HG03432 (cell line): Measurements from ENCODE around the gene DUOX1.

Experiments used
- ATAC-seq: cut with Tn5 transposase; IDR thresholded peaks from one replicate; pipeline ENCODE4 v1.9.1; 2021; ENCODE audit warnings: mild to moderate bottlenecking, moderate library complexity; ENCODE audit not compliant: unreplicated experiment

The DUOX1 gene

DNA sequence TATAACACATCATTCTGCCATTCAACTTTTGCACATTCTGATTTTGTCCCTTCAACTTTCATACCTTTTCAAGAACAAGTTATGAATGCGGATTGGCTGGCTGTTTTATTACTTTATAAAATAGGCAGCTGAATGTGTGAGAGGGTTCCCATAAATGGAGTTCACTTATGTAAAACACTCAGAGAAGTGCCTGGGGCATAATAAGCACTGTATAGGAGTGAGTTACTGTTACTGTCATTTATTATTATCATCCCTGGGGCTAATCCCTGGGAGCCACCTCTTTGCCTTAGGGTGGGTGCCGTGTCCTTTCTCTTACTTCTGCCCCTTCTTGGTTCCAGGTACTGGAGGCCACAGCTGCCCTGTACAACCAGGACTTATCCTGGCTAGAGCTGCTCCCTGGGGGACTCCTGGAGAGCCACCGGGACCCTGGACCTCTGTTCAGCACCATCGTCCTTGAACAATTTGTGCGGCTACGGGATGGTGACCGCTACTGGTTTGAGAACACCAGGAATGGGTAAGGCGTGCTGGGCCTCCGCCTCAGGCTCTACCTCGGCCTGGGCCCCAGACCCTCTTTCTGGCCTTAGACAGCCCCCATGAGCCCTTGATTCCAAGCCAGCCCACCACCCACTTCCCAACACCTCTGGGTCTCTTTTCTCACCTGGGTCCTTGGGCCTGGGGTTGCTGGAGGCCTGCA, 10.9 kb downstream of the DUOX1 start:
- no peak for ATAC-seq

DNA sequence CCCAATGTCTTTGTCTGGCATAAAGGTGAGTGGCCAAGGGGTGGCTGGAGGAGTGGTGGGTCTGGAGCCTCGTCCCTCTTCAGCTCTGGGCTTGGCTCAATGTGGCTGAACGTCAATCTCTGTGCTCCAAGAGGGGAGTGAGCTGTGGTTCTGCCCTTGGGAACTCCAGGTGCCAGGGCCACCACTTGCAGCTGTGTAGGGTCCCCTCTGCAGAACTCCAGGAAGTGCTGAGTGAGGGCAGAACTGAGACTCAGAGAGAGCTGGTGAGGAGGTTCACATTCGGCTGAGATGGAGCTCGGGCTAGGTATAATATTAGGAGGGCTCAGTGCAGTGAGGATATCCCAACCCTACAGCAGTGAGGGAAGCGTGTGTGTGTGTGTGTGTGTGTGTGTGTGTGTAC, 11.6 kb downstream of the DUOX1 start:
- ATAC-seq: no peak

DNA sequence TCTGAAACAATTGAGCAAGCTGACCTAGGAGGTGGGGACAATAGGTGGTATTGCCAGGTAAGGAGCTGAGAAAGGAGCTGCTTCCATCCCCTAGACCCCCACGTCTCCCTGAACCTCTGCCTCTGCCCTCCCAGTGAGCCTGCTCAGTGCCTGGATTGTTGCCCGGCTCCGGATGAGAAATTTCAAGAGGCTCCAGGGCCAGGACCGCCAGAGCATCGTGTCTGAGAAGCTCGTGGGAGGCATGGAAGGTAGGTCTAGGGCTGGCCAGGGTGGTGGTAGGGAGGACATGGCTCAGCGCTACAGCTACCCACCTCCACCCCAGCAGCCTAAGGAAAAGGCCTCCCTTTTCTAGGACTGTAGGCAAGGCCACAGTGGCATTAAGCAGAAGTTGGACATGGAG, 13.3 kb downstream of the DUOX1 start:
- ATAC-seq: no peak

DNA sequence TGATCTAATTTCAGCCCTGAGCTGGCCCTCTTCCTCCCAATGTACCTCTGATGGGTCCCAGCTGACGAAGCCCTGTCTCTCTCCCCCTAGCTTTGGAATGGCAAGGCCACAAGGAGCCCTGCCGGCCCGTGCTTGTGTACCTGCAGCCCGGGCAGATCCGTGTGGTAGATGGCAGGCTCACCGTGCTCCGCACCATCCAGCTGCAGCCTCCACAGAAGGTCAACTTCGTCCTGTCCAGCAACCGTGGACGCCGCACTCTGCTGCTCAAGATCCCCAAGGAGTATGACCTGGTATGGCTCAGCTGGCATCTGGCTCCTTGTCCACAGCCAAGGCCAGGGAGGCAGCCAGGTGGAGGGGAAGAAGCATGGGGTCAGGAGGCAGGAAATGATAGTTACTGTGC, 14.2 kb downstream of the DUOX1 start:
- ATAC-seq: no peak

DNA sequence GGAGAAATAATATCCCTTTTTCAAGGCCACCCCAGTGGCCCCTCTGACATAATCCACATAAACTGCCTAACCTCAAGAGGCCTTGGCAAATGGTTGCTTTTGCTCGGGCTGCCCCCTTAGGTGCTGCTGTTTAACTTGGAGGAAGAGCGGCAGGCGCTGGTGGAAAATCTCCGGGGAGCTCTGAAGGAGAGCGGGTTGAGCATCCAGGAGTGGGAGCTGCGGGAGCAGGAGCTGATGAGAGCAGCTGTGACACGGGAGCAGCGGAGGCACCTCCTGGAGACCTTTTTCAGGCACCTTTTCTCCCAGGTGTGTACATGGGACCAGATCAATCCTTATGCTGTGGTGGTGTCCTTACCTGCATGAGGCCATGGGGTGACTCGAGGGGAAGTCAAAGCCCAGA, 15.0 kb downstream of the DUOX1 start:
- ATAC-seq: no peak

DNA sequence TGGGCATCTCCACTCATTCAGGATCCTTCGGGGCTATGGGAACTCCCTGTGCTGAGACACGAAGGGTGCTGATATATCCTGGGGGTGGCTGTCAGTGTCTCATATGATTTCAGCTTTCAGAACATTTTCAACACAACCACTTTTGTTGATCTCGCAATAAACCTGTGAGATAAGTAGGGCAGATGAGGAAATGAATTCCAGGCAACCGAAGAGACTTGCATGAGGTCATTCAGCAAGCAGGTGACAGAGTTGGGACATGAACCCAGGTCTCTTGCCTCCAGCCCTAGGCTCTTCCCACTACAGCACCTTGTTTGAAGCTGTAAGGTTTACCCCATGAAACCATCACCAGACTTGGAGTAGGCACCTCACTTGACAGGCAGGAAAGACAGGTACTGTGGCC, 16.6 kb downstream of the DUOX1 start:
- ATAC-seq: no peak

DNA sequence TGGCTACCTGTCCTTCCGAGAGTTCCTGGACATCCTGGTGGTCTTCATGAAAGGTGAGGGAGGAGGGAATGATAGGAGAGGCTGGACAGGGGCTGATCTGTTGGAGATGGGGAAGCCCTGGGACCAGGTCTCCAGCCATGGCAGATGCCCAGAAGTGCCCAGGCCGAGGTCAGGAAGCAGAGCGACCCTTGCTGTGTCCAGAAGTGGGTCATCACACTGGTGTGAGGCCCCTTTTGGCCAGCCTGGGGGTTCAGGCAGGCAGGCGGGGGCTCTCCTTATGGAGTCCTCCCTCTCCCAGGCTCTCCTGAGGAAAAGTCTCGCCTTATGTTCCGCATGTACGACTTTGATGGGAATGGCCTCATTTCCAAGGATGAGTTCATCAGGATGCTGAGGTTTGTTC, 17.8 kb downstream of the DUOX1 start:
- ATAC-seq: no peak

DNA sequence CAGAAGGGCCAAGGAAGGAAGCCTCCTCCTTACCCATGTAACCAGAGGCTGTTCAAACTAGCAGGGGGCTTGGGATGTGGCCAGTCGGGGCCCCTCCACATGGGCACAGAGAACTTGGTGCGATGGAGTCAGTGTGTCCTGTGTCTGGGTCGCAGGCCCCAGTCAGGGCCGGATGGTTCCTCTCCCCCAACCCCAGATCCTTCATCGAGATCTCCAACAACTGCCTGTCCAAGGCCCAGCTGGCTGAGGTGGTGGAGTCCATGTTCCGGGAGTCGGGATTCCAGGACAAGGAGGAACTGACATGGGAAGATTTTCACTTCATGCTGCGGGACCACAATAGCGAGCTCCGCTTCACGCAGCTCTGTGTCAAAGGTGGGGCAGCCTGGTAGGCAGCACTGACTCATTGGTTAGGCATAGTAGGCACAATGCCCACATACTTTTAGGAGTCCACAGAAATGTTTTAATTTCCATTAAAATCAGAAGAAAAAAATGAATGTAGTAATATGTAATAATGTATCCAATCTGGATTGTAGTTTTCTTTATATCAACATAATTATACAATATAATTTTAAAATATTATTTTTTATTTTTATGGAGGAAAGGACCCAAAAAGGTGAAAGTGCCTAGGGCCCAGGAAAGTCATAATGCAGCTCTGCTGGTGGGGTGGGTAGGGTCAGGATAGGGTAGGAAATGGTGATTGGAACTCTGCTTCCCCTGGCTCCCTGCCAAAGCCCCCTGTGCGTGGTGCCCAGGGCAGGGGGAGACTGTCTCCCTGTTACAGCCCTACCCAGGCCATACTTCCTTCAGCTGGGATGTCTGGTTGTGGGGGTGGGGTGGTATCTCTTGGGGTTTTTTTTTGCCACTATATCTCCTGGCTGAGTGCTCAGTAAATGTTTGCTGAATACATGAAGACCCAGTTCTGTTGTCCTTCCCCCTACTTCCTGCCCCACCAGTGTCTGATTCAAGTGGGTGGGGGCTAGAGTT, 18.6 kb downstream of the DUOX1 start:
- ATAC-seq: no peak

DNA sequence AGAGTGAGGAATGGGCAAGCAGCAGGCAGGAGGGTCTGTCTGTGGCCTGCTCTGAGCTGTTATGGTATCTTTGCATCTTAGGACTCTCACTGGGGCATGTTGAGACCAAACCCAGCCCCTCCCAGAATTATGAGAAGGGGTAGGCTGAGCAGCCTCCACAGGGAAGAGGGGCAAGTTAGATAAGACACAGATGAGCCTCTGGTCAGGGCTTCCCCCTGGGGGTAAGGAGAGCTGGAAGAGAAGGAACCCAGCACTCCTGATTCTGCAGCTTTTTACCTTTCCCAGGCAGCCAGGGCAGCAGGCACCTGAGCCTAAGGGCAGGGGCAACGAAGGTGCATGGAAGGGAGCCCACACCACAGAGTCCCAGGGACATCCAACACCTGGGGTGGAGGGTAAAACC, 19.3 kb downstream of the DUOX1 start:
- ATAC-seq: no peak

DNA sequence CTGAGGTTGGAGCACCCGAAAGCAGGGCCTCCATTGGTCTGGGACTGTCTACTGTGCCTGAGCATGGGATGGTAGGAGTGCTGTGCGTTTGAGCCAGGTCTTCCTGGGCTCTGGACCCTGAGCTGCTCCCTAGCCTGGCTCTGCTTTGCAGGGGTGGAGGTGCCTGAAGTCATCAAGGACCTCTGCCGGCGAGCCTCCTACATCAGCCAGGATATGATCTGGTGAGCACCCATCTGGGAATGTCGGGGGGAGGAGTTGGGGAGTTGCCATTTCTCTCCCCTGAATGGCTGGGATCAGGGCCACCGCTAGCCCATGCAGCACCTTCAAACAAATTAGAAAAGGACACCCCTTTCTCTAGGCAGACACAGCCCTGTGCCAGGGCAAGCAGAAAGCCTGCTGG, 20.7 kb downstream of the DUOX1 start:
- ATAC-seq: no peak

DNA sequence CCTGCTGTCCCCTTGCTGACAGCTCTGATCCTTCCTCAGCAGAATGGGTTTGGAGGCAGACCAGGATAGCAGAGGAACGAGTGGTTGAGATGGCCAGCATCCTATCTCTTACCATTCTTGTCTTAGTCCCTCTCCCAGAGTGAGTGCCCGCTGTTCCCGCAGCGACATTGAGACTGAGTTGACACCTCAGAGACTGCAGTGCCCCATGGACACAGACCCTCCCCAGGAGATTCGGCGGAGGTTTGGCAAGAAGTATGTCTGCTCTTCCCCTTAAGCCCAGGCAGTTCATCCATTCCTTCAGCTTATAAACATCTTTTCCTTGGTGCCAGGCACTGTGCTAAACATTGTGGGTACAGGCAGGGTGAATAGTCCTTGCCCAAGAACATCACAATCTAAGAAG, 21.2 kb downstream of the DUOX1 start:
- ATAC-seq: no peak

DNA sequence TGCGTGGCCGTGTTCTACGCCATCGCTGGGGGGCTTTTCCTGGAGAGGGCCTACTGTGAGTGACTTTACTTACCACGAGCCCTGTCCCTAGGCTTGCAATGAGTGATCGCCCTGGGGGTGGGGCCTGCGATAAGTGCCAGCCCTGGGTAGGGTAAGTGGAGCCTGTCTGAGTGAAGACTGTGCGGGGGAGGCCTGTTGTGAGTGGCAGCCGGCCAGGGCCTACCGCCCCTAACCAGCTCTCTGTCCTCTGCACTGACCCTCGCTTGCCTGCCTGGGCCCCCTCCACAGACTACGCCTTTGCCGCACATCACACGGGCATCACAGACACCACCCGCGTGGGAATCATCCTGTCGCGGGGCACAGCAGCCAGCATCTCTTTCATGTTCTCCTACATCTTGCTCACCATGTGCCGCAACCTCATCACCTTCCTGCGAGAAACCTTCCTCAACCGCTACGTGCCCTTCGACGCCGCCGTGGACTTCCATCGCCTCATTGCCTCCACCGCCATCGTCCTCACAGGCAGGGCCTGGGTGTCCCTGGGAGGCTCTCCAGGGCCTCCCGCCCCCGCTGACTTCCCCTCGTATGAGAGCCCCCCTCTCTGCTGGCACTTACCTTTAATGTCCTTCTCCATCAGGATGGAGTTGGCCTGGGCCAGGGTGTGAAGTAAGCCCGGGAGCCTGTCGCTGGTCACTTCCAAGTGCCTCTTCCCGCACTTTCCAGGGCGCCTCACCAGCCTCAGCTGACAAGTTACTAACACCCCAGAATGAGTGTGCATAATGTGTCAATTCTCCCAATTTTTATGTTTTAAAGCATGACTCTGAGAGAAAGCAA, 22.4 kb downstream of the DUOX1 start:
- no peak for ATAC-seq

DNA sequence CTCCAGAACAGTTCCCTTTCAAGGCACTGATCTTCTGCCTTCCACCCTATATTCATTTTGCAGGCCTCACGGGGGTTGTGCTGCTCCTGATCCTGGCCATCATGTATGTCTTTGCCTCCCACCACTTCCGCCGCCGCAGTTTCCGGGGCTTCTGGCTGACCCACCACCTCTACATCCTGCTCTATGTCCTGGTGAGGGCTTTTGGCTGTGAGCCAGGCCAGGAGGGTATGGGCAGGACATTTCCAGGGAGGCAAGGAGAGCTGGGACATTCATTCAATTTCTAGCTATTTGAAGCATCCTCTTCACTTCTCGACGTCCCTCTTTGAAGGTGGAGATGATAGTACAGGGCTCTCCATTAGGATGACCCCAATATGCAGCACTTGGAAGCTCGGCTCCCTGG, 25.9 kb downstream of the DUOX1 start:
- ATAC-seq: no peak

DNA sequence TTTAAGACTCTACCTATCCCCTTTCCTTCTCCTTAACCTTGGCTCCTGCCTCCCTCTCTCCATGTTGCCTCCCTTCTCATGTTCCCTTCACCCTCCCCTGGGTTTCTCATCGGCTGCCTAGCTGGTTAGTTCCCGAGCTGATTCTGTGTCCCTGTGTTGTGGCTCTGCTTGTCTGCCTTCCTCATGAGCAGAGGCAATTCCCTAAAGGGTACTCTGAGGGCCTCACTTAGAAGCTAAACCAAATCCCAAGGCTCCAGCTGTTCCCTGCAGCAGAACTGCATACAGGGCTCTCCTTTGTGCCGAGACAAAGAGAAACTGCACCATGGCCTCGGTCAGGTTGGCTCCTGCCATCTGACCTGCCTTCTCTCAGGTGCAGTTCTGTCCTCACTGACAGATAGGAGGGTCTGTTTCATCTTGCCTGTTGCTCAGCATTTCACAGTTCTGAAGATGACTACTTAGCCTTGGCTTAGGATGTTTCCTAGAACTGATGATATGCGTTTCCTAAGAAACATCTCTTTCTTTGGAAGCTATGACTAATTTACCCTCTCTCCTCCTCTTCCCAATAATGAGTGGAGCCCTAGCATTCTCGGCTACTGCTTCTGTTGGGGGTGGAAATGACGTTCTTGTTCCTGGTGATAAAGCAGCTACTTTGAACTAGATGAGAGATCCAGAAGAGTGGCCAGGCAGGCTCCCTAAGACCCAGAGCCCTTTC, 27.1 kb downstream of the DUOX1 start:
- ATAC-seq: no peak

DNA sequence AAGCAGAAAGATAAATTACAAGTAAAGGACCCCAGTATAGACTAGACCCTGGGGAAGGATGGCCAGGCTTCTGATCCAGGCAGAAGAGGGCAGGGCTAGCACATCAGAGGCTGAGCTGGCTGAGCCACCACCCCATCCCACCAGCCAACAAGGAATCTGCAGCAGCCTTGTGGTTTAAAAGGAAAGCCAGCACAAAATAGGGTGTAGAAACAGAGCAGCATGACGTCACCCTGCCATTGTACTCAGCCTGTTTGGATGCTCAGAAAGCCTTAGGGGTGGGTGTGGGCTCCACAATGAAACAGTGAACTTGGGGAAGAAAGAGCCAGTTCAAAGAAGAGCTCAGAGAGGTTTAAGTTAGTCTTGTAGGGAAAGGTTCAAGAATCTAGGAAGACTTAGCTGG, 28.2 kb downstream of the DUOX1 start:
- no peak for ATAC-seq

DNA sequence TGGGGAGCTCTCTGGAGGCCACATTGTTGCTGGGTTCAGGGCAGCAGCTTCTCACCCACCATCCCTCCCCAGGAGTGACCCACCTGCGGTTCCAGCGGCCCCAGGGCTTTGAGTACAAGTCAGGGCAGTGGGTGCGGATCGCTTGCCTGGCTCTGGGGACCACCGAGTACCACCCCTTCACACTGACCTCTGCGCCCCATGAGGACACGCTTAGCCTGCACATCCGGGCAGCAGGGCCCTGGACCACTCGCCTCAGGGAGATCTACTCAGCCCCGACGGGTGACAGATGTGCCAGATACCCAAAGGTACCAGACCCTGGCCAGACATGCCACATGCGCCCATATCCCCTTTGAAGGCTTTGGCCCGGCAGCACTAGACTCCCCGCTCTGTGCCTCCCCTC, 31.9 kb downstream of the DUOX1 start:
- ATAC-seq: no peak

DNA sequence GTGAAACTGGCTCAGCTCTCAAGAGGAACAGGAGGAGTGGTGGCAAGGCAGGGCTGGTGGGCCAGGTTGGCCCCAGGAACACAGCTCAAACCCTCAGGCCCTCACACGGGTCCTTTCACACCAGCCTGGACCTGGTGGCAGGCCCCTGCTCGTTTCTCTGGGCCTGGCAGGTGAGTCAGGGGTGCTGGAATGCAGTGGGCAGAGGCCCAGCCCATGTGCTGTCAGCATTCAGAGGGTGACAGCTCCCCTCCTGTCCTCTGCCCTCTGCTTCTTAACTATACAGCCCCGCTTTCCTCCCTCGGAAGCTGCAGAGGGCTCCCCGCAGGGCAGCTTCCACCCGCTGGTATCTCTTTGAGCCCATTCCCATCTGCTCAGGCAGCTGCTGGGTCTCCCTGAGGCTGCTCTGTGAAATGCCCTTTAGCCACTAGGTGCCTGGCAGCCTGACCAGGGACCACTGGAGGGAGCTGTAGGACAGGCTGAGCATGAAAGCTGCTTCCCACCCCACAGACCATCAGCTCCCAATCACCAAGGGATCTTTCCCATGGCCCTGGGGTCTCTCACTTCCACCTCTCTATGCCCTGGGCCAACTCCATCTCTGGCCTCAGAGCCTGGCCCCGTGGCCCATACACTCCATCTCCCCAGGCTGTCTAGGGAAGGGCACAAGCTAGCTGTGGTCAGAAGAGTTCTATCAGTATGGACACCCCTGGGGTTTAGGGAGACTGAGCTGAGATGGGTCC, 33.1 kb downstream of the DUOX1 start:
- ATAC-seq: peak; percentile 43

DNA sequence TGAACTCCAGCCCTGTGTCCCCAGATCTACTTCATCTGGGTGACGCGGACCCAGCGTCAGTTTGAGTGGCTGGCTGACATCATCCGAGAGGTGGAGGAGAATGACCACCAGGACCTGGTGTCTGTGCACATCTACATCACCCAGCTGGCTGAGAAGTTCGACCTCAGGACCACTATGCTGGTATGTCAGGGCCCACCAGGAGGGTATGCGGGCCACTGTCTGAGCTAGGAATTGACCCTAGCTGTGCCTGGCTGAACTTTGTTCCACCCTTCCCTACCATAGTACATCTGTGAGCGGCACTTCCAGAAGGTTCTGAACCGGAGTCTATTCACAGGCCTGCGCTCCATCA, 33.7 kb downstream of the DUOX1 start:
- no peak for ATAC-seq

DNA sequence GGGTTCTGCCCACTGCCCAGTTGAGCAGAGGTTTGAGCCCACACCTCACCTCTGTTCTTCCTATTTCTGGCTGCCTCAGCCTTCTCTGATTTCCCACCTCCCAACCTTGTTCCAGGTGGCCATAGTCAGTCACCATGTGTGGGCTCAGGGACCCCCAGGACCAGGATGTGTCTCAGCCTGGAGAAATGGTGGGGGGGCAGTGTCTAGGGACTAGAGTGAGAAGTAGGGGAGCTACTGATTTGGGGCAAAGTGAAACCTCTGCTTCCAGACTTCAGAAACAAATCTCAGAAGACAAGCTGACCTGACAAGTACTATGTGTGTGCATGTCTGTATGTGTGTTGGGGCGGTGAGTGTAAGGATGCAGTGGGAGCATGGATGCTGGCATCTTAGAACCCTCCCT, 35.1 kb downstream of the DUOX1 start:
- no peak for ATAC-seq

DNA sequence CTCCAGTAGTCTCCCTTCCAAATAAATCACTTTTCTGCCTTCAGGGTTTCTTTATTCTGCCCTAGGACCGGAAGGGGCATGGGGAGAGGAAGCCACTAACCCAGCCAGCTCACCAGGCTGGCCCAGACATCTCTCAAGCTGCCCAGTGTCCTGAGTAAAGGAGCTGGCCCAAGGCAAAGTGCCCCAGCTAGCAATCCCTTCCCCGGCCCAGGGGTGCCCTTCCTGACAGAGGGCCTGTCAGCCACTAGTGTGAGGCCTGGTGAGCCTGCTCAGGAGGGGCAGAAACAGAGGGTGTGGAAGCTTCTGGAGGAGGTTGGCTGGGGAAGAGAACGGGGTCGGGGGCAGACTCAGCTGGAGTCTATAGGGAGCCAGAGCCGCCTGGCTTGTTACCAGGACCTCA, 35.7 kb downstream of the DUOX1 start:
- ATAC-seq: no peak
